HepG2 (cell line): Measurements from ENCODE around the gene MS4A1. TPM values are rescaled to one million over a fixed set of nuclear protein-coding genes. Genes with fewer than 3 reads are reported as not detected.
A peak's percentile ranks its signal among the peaks of the same experiment; 100 is the strongest.

Source experiments
- ATAC-seq: fragments of 200-7000 bp; cut with Tn5 transposase; 3 replicates; pipeline ENCODE4 v1.9.1; 2020; ENCODE audit warnings: mild to moderate bottlenecking, moderate library complexity
- BruUV-seq: library from RNA; stranded (reverse); fragments of 400-500 nt; replicated peaks from 2 replicates; lab custom pipeline; 2021; lab: Mats Ljungman, UMichigan
- CTCF ChIA-PET: fragments of 300-600 bp; formaldehyde crosslinking; extraction: SDS; loops from one replicate; lab custom pipeline; 2021; ENCODE audit warnings: low total read pairs, inconsistent platforms, low intra/inter-chr PET ratio; lab: Yijun Ruan, JAX
- POLR2A ChIA-PET: fragments of 350-600 bp; sonication (Branson Sonifier 250); formaldehyde crosslinking; loops from one replicate; lab custom pipeline; 2020; ENCODE audit warnings: antibody characterized with exemption, inconsistent platforms; lab: Yijun Ruan, JAX
- DNase-seq: peaks from one replicate; pipeline ENCODE4 v3.0.0-alpha.2; 2015; ENCODE audit warnings: low spot score
- FAIRE-seq: peaks from 3 replicates; lab custom pipeline; 2011; peaks lifted over from hg19 to GRCh38; lab: Jason Lieb, UNC
- H2AFZ ChIP-seq: one replicate; pipeline ENCODE4 v1.6.1; 2011; ENCODE audit warnings: low read length, inconsistent platforms
- H3K27ac ChIP-seq: fragments of 300-600 bp; 3 replicates; pipeline ENCODE4 v1.8.0; 2011; ENCODE audit warnings: mixed run types, mild to moderate bottlenecking, mixed read lengths, low read length, inconsistent platforms; ENCODE audit not compliant: insufficient read depth; ENCODE audit errors: extremely low read length
- H3K27me3 ChIP-seq, 2 experiments: fragments of 200-600 bp in 1 of 2; 2 replicates in 1 of 2; 3 replicates in 1 of 2; pipeline versions ENCODE4 v1.6.0 to v1.8.0; 2011; ENCODE audit warnings: low read length in 2 of 2, mild to moderate bottlenecking in 2 of 2, moderate library complexity in 2 of 2, inconsistent platforms in 1 of 2; ENCODE audit not compliant: insufficient read depth in 2 of 2, control insufficient read depth in 1 of 2
- H3K36me3 ChIP-seq, 2 experiments: fragments of 200-600 bp in 1 of 2; replicated peaks in 1 of 2; 2 replicates in 1 of 2; 3 replicates in 1 of 2; pipeline versions ENCODE4 v1.5.1 to v1.8.0; 2011; ENCODE audit warnings: low read length in 2 of 2, inconsistent platforms in 1 of 2; ENCODE audit not compliant: insufficient read depth in 2 of 2, control insufficient read depth in 1 of 2
- H3K4me1 ChIP-seq: 2 replicates; pipeline ENCODE4 v1.5.1; 2012; ENCODE audit warnings: low read length, inconsistent platforms; ENCODE audit not compliant: insufficient read depth
- H3K4me2 ChIP-seq: 2 replicates; pipeline ENCODE4 v1.6.0; 2011; ENCODE audit warnings: low read depth, low read length, inconsistent platforms
- H3K4me3 ChIP-seq, 3 experiments: fragments of 200-600 bp in 1 of 3; sonication (generic), shearing (Covaris generic) in 1 of 3; replicated peaks in 1 of 3; 2 replicates each; pipeline ENCODE4 v1.5.1; 2011 to 2016; ENCODE audit warnings: low read length in 3 of 3, inconsistent platforms in 2 of 3, low read depth in 2 of 3, mild to moderate bottlenecking in 2 of 3, control low read depth in 1 of 3, mixed read lengths in 1 of 3; ENCODE audit not compliant: insufficient read depth in 1 of 3
- H3K79me2 ChIP-seq: one replicate; pipeline ENCODE4 v1.6.1; 2011; ENCODE audit warnings: low read length, inconsistent platforms; ENCODE audit not compliant: insufficient read depth
- H3K9ac ChIP-seq: 2 replicates; pipeline ENCODE4 v1.6.0; 2011; ENCODE audit warnings: mild to moderate bottlenecking, low read depth, low read length, inconsistent platforms; ENCODE audit not compliant: insufficient read depth
- H3K9me3 ChIP-seq: 2 replicates; pipeline ENCODE4 v1.5.1; 2012; ENCODE audit warnings: mild to moderate bottlenecking, low read length
- H4K20me1 ChIP-seq: 2 replicates; pipeline ENCODE4 v1.6.0; 2011; ENCODE audit warnings: inconsistent platforms, mild to moderate bottlenecking, low read length, moderate library complexity; ENCODE audit not compliant: insufficient read depth
- ARID4A ChIP-seq: sonication (generic); formaldehyde crosslinking; IDR thresholded peaks from 2 replicates; pipeline ENCODE4 v1.5.0; 2020; ENCODE audit warnings: mild to moderate bottlenecking, missing genetic modification reagents, borderline replicate concordance
- ATAD3A ChIP-seq: sonication (generic); formaldehyde crosslinking; IDR thresholded peaks from 2 replicates; pipeline ENCODE4 v1.4.0; 2020; ENCODE audit warnings: missing genetic modification reagents
- EED ChIP-seq: sonication (generic); formaldehyde crosslinking; IDR thresholded peaks from 2 replicates; pipeline ENCODE4 v1.5.0; 2020; ENCODE audit warnings: mild to moderate bottlenecking, missing genetic modification reagents
- HDAC1 ChIP-seq: sonication (generic); formaldehyde crosslinking; IDR thresholded peaks from 2 replicates; pipeline ENCODE4 v1.5.1; 2020; ENCODE audit warnings: mild to moderate bottlenecking, missing genetic modification reagents
- MEIS2 ChIP-seq: sonication (generic); formaldehyde crosslinking; IDR thresholded peaks from 2 replicates; pipeline ENCODE4 v1.9.0; 2021; ENCODE audit warnings: mild to moderate bottlenecking, missing genetic modification reagents
- MIER2 ChIP-seq: IDR thresholded peaks from 2 replicates; pipeline ENCODE4 v1.6.1; 2016; ENCODE audit warnings: missing biosample characterization, missing genetic modification reagents
- SMC3 ChIP-seq: IDR thresholded peaks from 2 replicates; pipeline ENCODE4 v1.6.1; 2011; ENCODE audit warnings: low read length, improper control_type of control experiment
- STAG1 ChIP-seq: sonication (generic); formaldehyde crosslinking; IDR thresholded peaks from 2 replicates; pipeline ENCODE4 v1.4.0; 2020; ENCODE audit warnings: missing genetic modification reagents
- XRCC5 ChIP-seq: fragments of 200-400 bp; formaldehyde crosslinking; optimal IDR thresholded peaks from 2 replicates; pipeline ENCODE3; 2017; ENCODE audit warnings: mild to moderate bottlenecking, low read length
- ZBTB38 ChIP-seq: sonication (generic); formaldehyde crosslinking; IDR thresholded peaks from 2 replicates; pipeline ENCODE4 v1.5.1; 2020; ENCODE audit warnings: mild to moderate bottlenecking, missing genetic modification reagents
- ZMYM4 ChIP-seq: sonication (generic); formaldehyde crosslinking; IDR thresholded peaks from 2 replicates; pipeline ENCODE4 v1.8.1; 2023; ENCODE audit warnings: mild to moderate bottlenecking, missing genetic modification reagents
- ZNF282 ChIP-seq: fragments of 450-650 bp; IDR thresholded peaks from 2 replicates; pipeline ENCODE4 v1.6.1; 2018; ENCODE audit not compliant: partially characterized antibody
- ZNF557 ChIP-seq: sonication (generic); formaldehyde crosslinking; IDR thresholded peaks from 2 replicates; pipeline ENCODE4 v1.4.0; 2020; ENCODE audit warnings: missing genetic modification reagents
- ZNF672 ChIP-seq: sonication (generic); formaldehyde crosslinking; IDR thresholded peaks from 2 replicates; pipeline ENCODE4 v1.8.1; 2022; ENCODE audit warnings: missing genetic modification reagents
- ZNF713 ChIP-seq: sonication (generic); formaldehyde crosslinking; IDR thresholded peaks from 2 replicates; pipeline ENCODE4 v1.4.0; 2020; ENCODE audit warnings: mild to moderate bottlenecking, missing genetic modification reagents
- ZNF720 ChIP-seq: sonication (generic); formaldehyde crosslinking; IDR thresholded peaks from 2 replicates; pipeline ENCODE4 v1.4.0; 2020; ENCODE audit warnings: missing genetic modification reagents
- ZNF878 ChIP-seq: sonication (generic); formaldehyde crosslinking; IDR thresholded peaks from 2 replicates; pipeline ENCODE4 v1.8.1; 2023; ENCODE audit warnings: mild to moderate bottlenecking, missing genetic modification reagents, moderate library complexity
- WGBS: methylation state at CpG from one replicate; pipeline ENCODE4 v1.1.6; 2017; ENCODE audit warnings: low lambda C conversion rate; 5-methylcytosine and 5-hydroxymethylcytosine counted together
- in situ Hi-C: cut with HindIII; loops from 2 replicates; pipeline ENCODE4 v1.10.0; 2017; ENCODE audit warnings: low pct_unique_long_range_greater_than_20kb; ENCODE audit not compliant: extremely low pct_ligation_motif_present
- intact Hi-C: fragments of 100-400 bp; cut with micrococcal nuclease; formaldehyde crosslinking; loops from one replicate; pipeline ENCODE4 v1.10.0; 2022; ENCODE audit not compliant: unreplicated experiment
- polyA plus RNA-seq, 8 experiments: library from polyadenylated mRNA; depleted of rRNA in 3 of 8; stranded (reverse) in 7 of 8; unstranded in 1 of 8; fragments of >200 nt; fragmentation: Illumina TruSeq in 4 of 8; extraction: Trizol in 4 of 8; gene quantifications; 2 replicates each; pipeline versions ENCODE4 v1.2.1 to v1.2.3, GENCODE V29; 2011 to 2016; ENCODE audit warnings: low read depth in 4 of 8, missing spikeins in 1 of 8, mixed read lengths in 1 of 8; ENCODE audit not compliant: insufficient read depth in 1 of 8
- total RNA-seq, 5 experiments: library from RNA; depleted of rRNA; stranded (reverse); fragments of >200 nt; fragmentation: Illumina TruSeq; extraction: Trizol; gene quantifications; 2 replicates each; pipeline ENCODE4 v1.2.3, GENCODE V29; 2016; ENCODE audit warnings: low read depth in 1 of 5
- TF ChIP-seq, protein P1 (sequence below): IDR thresholded peaks from 2 replicates; pipeline ENCODE4 v1.6.1; 2012; ENCODE audit warnings: inconsistent platforms

MS4A1 gene
- total and polyA plus RNA-seq, 2 of the 13 experiments (the other 11 are each of a cell fraction or from before 2014, with no cell fraction given), result 0.01 TPM; not detected in 1

GRCh38 chr11:60482361-60482760 lies 26.7 kb downstream of the MS4A1 start:
- ChIA-PET CTCF (no interaction called here), POLR2A (no interaction called here)
- Histone ChIP-seq H2AFZ (no peak overlapping the region), H4K20me1 (no peaks in the 10 kb centered on the region), H3K27ac (no peak overlapping the region), H3K36me3 (no peaks in the 10 kb centered on the region), H3K4me2 (no peak overlapping the region), H3K4me3 (no peak overlapping the region), H3K9ac (no peak overlapping the region), H3K4me1 (no peaks in the 10 kb centered on the region), H3K79me2 (no peaks in the 10 kb centered on the region), H3K9me3 (no peaks in the 10 kb centered on the region), H3K27me3 (no peaks in the 10 kb centered on the region)
- no peak for ATAC-seq
- no peak for TF ChIP-seq EED (CRISPR knock-in tag)
- no peak for TF ChIP-seq HDAC1
- no peak for TF ChIP-seq ZNF557
- TF ChIP-seq MIER2 (CRISPR knock-in tag), result no peak
- no peak for TF ChIP-seq ZBTB38 (CRISPR knock-in tag)
- TF ChIP-seq ATAD3A (CRISPR knock-in tag), result no peak
- TF ChIP-seq, protein P1, sequence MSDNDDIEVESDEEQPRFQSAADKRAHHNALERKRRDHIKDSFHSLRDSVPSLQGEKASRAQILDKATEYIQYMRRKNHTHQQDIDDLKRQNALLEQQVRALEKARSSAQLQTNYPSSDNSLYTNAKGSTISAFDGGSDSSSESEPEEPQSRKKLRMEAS, result no peak
- TF ChIP-seq ZNF720 (CRISPR knock-in tag), result no peak
- BruUV-seq, result no TSS peak
- intact Hi-C loops, result no loop called here
- DNase-seq, result no peak
- 14% methylated on average over 2 of the region's 2 CpGs for WGBS
- FAIRE-seq, result no peak
- in situ Hi-C loops, result loop anchor here (25.0 kb wide), 1 partner anchor 145 kb away; the partner anchor contains the start of gene MS4A6E

GRCh38 chr11:60485987-60486386 lies 30.3 kb downstream of the MS4A1 start:
- FAIRE-seq, result peak; percentile 86
- TF ChIP-seq ZNF282, result no peak
- TF ChIP-seq XRCC5, result peak; percentile 59
- TF ChIP-seq ZNF713 (CRISPR knock-in tag), result no peak
- TF ChIP-seq MEIS2 (CRISPR knock-in tag), result no peak
- peak; percentile 33 for TF ChIP-seq STAG1 (CRISPR knock-in tag)
- TF ChIP-seq ZNF878, result no peak
- TF ChIP-seq SMC3, result peak; percentile 40; the same call in 1 of the 2 replicates
- no peak for TF ChIP-seq ZNF672 (CRISPR knock-in tag)
- no peak for TF ChIP-seq ZMYM4
- no peak for TF ChIP-seq ARID4A (CRISPR knock-in tag)

More at GRCh38 chr11:60485987-60486386, 30.3 kb downstream of the MS4A1 start:
- H3K36me3 ChIP-seq, result no peaks in the 10 kb centered on the region
- H3K9ac ChIP-seq, result no peak overlapping the region
- in situ Hi-C loops, result loop anchor here (25.0 kb wide), 1 partner anchor 149 kb away; the partner anchor contains the start of gene MS4A6E
- H3K27ac ChIP-seq, result no peak overlapping the region
- H3K9me3 ChIP-seq, result no peaks in the 10 kb centered on the region
- H3K4me3 ChIP-seq, result no peak overlapping the region
- ChIA-PET POLR2A (no interaction called here), CTCF (interaction anchor here (1.8 kb wide), 1 partner anchor 123 kb away, joined by 13 read pairs; no protein-coding TSS in a partner anchor)
- H3K27me3 ChIP-seq, result no peaks in the 10 kb centered on the region
- DNase-seq (peak; percentile 54), ATAC-seq (peak; percentile 100)
- 5% methylated on average over 5 of the region's 5 CpGs for WGBS
- H3K4me2 ChIP-seq, result no peak overlapping the region
- H3K4me1 ChIP-seq, result no peaks in the 10 kb centered on the region
- no peaks in the 10 kb centered on the region for H3K79me2 ChIP-seq
- no peak overlapping the region for H2AFZ ChIP-seq
- BruUV-seq, result no TSS peak
- no peaks in the 10 kb centered on the region for H4K20me1 ChIP-seq
- intact Hi-C loops, result loop anchor here (2.0 kb wide), 2 partner anchors 123 to 221 kb away; no protein-coding TSS in a partner anchor
